Measurements from ENCODE around the gene KCNJ6.
"Not testable (repeated sequence)": the region's sequence is repeated elsewhere in the genome, so short reads cannot be mapped to it uniquely, and the experiment has no call there.

The KCNJ6 gene

DNA sequence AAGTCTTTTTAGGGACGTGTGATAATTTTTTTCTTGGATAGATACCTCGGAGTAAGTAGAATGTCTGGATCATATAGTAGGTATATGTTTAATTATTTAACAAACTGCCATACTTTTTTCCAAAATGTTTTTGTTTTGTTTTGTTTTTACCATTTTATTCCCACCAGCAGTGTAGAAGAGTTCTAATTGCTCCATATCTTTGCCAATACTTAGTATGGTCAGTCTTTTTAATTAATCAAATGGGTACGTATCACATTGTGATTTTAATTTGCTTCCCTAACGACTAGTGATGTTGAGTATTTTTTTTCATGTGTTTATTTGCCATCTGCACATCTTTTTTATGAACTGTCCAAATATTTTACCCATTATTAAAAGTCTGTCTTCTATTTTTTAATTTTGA is 23.6 kb upstream of the KCNJ6 start:
- DNase-seq (ENCODE audit: extremely low spot score): no peak
- ChIA-PET POLR2A (no interaction called here), CTCF (no interaction called here)
- TF ChIP-seq ELF4 (IDR thresholded peaks at IDR 0.05): no peak
- no peak for TF ChIP-seq BHLHE40 (IDR thresholded peaks at IDR 0.05; ENCODE audit: borderline replicate concordance)
- TF ChIP-seq SP1 (IDR thresholded peaks at IDR 0.05): no peak
- no peak for TF ChIP-seq LEF1 (IDR thresholded peaks at IDR 0.05; ENCODE audit: borderline replicate concordance)

DNA sequence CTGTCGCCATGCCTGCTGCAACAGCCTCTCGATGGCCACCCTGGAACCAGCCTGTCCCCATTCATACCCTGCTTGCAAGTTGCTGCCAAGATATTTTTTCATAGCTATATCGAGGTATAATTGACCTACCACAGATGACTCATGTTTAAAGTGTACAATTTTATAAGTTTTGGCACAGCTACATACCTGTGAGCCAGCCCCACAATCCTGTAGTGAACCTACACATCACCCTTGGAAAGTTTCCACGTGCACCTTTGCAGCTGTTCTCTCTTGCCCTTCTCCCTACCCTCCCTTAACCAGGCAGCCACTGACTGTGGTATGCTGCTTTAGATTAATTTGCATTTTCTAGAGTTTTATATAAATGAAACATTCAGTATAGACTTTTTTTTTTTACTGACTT is 23.0 kb upstream of the KCNJ6 start:
- TF ChIP-seq SUZ12 (IDR thresholded peaks at IDR 0.05): no peak
- no peak for TF ChIP-seq L3MBTL2 (conservative IDR thresholded peaks at IDR 0.05)
- no peak for TF ChIP-seq FOXK2 (IDR thresholded peaks at IDR 0.05)
- DNase-seq (ENCODE audit: extremely low spot score): no peak
- ChIA-PET CTCF (no interaction called here), POLR2A (no interaction called here)

GRCh38 chr21:37937668-37938067 is 21.4 kb upstream of the KCNJ6 start:
- ChIA-PET CTCF (no interaction called here), POLR2A (no interaction called here)
- TF ChIP-seq ZNF384 (IDR thresholded peaks at IDR 0.05): no peak
- TF ChIP-seq ARNT (IDR thresholded peaks at IDR 0.05): no peak
- TF ChIP-seq L3MBTL2 (conservative IDR thresholded peaks at IDR 0.05): no peak
- TF ChIP-seq NFRKB (IDR thresholded peaks at IDR 0.05): no peak
- no peak for TF ChIP-seq PKNOX1 (IDR thresholded peaks at IDR 0.05)
- TF ChIP-seq BHLHE40 (IDR thresholded peaks at IDR 0.05; ENCODE audit: borderline replicate concordance): no peak
- no peak for TF ChIP-seq SP1 (IDR thresholded peaks at IDR 0.05)
- DNase-seq (ENCODE audit: extremely low spot score): no peak

- DNase-seq (ENCODE audit: extremely low spot score): no peak
- ChIA-PET CTCF (interaction anchor here (1.2 kb wide), 1 partner anchor 19 kb away, joined by 3 read pairs; the partner anchor contains the start of gene KCNJ6), POLR2A (no interaction called here)
- no peak for TF ChIP-seq HDGF (IDR thresholded peaks at IDR 0.05; ENCODE audit: borderline replicate concordance)
- no peak for TF ChIP-seq SP1 (IDR thresholded peaks at IDR 0.05)
- TF ChIP-seq FOXK2 (IDR thresholded peaks at IDR 0.05): no peak
- no peak for TF ChIP-seq L3MBTL2 (conservative IDR thresholded peaks at IDR 0.05)
- TF ChIP-seq ARNT (IDR thresholded peaks at IDR 0.05): no peak
Measured at GRCh38 chr21:37936010-37936785, 19.9 kb upstream of the KCNJ6 start.

DNA sequence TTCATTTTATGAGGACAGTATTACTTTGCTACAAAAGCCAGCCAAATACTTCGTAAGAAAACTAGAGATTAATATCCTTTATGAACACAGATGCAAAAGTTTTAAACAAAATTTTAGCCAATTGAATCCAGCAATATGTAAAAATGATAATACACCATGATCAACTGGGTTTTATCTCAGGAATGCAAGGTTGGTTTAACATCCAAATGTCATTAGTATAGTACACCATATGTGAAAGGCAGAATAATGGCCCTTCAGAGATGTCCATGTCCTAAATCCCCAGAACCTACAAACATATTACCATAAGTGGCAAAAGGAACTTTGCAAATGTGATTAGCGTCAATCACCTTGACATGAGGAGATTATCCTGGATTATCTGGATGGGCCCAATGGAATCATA is 16.7 kb upstream of the KCNJ6 start:
- DNase-seq (ENCODE audit: extremely low spot score): no peak
- POLR2A ChIA-PET: no interaction called here
- CTCF ChIA-PET: interaction anchor here (0.6 kb wide), 1 partner anchor 24 kb away, joined by 3 read pairs; no protein-coding TSS in a partner anchor
- TF ChIP-seq TARDBP (IDR thresholded peaks at IDR 0.05) (no peak), PKNOX1 (IDR thresholded peaks at IDR 0.05) (no peak), ELF4 (IDR thresholded peaks at IDR 0.05) (no peak), L3MBTL2 (conservative IDR thresholded peaks at IDR 0.05) (no peak), ZNF384 (IDR thresholded peaks at IDR 0.05) (no peak)

DNA sequence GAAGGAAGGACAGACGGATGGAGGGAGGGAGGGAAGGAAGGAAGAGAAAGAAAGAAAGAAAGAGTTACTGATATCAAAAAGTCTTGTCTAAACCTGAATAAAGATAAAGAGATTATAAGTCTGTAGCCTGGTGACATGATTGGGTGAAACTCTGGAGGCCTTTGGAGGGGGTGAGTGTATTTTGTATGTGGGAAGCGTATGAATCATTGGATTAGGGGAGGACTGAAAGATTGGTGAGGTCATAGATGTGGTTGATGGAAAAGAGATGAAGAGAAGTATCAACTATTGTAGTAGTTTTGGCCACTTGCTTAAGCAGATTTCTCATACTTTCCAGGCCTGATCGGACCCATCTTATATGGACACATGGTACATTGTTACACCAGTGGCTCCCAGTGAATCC is 11.5 kb upstream of the KCNJ6 start:
- ChIA-PET POLR2A (no interaction called here), CTCF (no interaction called here)
- no peak for DNase-seq (ENCODE audit: extremely low spot score)
- TF ChIP-seq ZNF384 (IDR thresholded peaks at IDR 0.05) (no peak), LEF1 (IDR thresholded peaks at IDR 0.05; ENCODE audit: borderline replicate concordance) (no peak), NFRKB (IDR thresholded peaks at IDR 0.05) (no peak), ARNT (IDR thresholded peaks at IDR 0.05) (no peak), FOXM1 (IDR thresholded peaks at IDR 0.05; ENCODE audit: borderline replicate concordance) (no peak), BHLHE40 (IDR thresholded peaks at IDR 0.05; ENCODE audit: borderline replicate concordance) (no peak), TARDBP (IDR thresholded peaks at IDR 0.05) (no peak), CTBP1 (IDR thresholded peaks at IDR 0.05; ENCODE audit: borderline replicate concordance) (no peak), HDGF (IDR thresholded peaks at IDR 0.05; ENCODE audit: borderline replicate concordance) (no peak), FOXA1 (IDR thresholded peaks at IDR 0.05) (no peak), PKNOX1 (IDR thresholded peaks at IDR 0.05) (no peak), L3MBTL2 (conservative IDR thresholded peaks at IDR 0.05) (no peak), SUZ12 (IDR thresholded peaks at IDR 0.05) (no peak), FOXK2 (IDR thresholded peaks at IDR 0.05) (no peak), ELF4 (IDR thresholded peaks at IDR 0.05) (no peak)

- DNase-seq (ENCODE audit: extremely low spot score): no peak
- ChIA-PET POLR2A (no interaction called here), CTCF (no interaction called here)
- no peak for TF ChIP-seq FOXA1 (IDR thresholded peaks at IDR 0.05)
Measured at GRCh38 chr21:37921091-37921490, 4.8 kb upstream of the KCNJ6 start.

DNA sequence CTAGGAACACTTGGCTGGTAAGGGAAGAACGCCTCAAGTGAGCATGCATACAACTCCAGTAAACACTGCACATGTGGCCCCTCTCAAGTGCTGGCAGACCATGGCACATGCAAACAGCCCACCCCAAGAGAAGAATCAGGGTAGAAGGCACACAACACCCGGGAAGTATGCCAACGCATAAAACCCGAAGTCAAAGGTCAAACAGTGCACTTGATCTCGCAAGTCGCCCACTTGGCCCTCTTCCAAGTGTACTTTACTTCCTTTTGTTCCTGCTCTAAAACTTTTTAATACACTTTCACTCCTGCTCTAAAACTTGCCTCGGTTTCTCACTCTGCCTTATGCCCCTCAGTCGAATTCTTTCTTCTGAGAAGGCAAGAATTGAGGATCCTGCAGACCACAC is 4.0 kb upstream of the KCNJ6 start:
- POLR2A ChIA-PET; DNase-seq (ENCODE audit: extremely low spot score); CTCF ChIA-PET: not testable (repeated sequence)

Measured in HEK293T (cell line).